ENCODE measurements around the gene PTPN18. TPM values are rescaled to one million over a fixed set of nuclear protein-coding genes. Genes with fewer than 3 reads are reported as not detected.

Gene PTPN18
- total RNA-seq, 4 donors from 2014 or later: 34.6 to 53.8 (median 39.1) TPM

DNA sequence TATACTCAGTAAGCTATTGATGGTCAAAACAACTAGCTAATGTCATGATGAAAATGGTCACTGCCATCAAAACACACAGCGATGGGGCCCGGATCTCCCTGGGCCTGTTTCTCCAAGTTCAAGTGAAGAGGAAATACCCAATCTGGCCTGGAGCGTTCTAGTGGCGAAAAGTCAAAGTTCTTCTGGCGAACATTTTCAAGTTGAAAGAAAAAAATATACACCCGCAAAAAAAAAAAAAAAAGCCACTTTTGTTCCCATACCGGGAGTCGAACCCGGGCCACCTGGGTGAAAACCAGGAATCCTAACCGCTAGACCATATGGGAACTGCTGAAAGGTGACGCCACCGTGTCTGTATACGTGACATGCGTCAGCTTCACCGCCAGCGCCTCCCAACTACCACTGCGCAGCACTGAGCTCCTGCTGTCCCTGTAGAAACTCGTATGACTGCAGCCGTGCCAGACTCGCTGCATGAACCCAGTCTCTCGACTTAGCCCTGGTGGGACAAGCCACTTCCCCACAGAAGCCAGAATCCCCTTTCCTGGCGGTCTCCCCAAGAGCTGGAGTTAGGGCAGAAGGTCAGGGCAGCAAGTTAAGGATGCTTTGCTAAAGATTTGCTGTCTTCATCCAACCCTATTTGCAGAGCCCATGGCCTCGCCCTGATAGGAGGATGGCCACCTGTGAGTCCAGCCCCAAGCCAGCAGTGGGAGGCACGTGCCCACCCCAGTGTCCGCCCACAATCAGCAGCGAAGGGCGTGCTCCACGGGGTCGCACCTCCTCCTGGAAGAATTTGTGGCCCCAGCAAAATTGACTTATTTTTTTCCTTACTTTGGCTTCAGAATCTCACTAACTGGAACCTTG lies 18.8 kb upstream of the PTPN18 start:
- WGBS, 2 donors (ENCODE audit: low coverage in 1 of 2): 18 to 21% methylated on average over 14 of the region's 29 CpGs
- H3K27ac ChIP-seq: peak overlapping the region in 3 of 4 donors; percentile 38 to 64 (median 38)

DNA sequence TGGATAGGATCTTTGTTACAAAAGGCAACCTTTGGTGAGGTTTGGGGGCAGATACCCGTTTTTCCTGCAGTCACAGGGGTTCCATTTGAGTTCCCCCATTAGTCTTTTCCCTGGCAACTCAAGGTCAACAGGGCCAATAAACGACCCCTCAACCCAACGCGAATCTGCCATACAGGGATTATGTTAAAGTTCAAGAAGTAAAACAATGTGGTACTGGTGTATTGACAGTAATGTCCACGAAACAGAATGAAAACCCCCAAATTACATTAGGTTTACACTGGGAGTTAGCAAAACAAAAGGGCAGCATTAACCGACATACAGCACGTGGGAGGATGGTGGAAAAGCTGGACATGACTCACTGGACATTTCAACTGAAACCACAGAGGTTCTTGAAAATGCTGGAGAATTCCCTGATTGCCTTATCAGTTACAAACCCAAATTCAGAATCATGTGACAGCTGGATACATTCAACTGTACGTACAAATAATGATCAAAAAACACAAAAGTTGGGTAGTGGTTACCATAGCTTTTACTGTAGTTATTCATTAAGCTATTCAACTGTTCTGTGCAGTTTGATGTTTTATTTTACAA lies 18.0 kb upstream of the PTPN18 start:
- peak overlapping the region in 1 of 2 donors; percentile 35 for H3K4me3 ChIP-seq
- no peaks in the 10 kb centered on the region for H3K9me3 ChIP-seq
- peak overlapping the region in 2 of 4 donors; percentile 38 to 64 for H3K27ac ChIP-seq
- H3K4me1 ChIP-seq: peaks cover 0 to 21% (median 6%) of the 10 kb centered on the region in 3 donors
- no peak for ATAC-seq
- TF ChIP-seq, protein P1, sequence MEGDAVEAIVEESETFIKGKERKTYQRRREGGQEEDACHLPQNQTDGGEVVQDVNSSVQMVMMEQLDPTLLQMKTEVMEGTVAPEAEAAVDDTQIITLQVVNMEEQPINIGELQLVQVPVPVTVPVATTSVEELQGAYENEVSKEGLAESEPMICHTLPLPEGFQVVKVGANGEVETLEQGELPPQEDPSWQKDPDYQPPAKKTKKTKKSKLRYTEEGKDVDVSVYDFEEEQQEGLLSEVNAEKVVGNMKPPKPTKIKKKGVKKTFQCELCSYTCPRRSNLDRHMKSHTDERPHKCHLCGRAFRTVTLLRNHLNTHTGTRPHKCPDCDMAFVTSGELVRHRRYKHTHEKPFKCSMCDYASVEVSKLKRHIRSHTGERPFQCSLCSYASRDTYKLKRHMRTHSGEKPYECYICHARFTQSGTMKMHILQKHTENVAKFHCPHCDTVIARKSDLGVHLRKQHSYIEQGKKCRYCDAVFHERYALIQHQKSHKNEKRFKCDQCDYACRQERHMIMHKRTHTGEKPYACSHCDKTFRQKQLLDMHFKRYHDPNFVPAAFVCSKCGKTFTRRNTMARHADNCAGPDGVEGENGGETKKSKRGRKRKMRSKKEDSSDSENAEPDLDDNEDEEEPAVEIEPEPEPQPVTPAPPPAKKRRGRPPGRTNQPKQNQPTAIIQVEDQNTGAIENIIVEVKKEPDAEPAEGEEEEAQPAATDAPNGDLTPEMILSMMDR (IDR thresholded peaks at IDR 0.05): no peak
- TF ChIP-seq EP300 (IDR thresholded peaks at IDR 0.05) (no peak), POLR2AphosphoS5 (IDR thresholded peaks at IDR 0.05) (no peak), POLR2A (IDR thresholded peaks at IDR 0.05) (no peak)
- H3K27me3 ChIP-seq: no peaks in the 10 kb centered on the region
- 55 to 65% methylated on average over 2 to 6 of the region's 8 CpGs for WGBS, 2 donors (ENCODE audit: low coverage in 1 of 2)
- H3K36me3 ChIP-seq: peaks cover 0 to 37% of the 10 kb centered on the region in 2 donors

More for the DNA sequence above, 18.8 kb upstream of the PTPN18 start:
- TF ChIP-seq EP300 (IDR thresholded peaks at IDR 0.05): no peak
- TF ChIP-seq, protein P1 (IDR thresholded peaks at IDR 0.05): peak in 1 of 4 experiments; percentile 13
- TF ChIP-seq POLR2A (IDR thresholded peaks at IDR 0.05): no peak
- peak; percentile 6 for TF ChIP-seq POLR2AphosphoS5 (IDR thresholded peaks at IDR 0.05)
- Histone ChIP-seq H3K9me3 (no peaks in the 10 kb centered on the region), H3K4me1 (peaks cover 0 to 27% (median 6%) of the 10 kb centered on the region in 3 donors), H3K27me3 (peaks cover 3% of the 10 kb centered on the region), H3K4me3 (peak overlapping the region in 1 of 2 donors; percentile 35), H3K36me3 (peaks cover 0 to 37% of the 10 kb centered on the region in 2 donors)
- peak; percentile 56 for ATAC-seq

DNA sequence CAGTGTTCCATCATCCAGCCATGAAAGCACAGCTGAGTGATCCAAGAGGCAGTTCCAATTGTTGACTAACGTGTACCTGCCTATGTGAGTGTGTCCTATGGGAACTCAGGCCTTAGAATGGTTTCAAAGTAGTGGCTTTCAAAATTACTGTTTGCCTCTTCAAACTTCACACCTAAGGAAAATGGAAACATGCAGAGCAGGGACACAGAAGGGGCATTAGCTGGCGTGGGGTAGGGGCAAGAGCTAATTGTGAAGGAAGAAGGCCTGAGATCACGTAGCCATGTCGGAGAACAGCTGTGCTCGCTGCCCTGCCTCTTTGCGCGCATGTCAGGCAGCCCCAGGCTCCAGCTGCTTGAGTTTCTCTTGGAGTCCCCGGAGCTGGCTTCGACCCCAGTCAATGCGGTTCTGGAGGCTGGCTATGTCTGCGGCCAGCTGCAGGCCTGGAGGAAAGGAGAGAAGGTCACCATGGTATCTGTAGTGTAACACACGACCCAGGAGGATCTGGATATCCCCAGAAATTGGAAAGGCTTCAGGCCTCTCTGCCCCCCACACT lies 17.0 kb upstream of the PTPN18 start:
- H3K27ac ChIP-seq: no peak overlapping the region
- H3K27me3 ChIP-seq: no peaks in the 10 kb centered on the region
- 92% methylated on average over 8 of the region's 12 CpGs; no CpG with 5 or more reads in 1 of the 2 donors for WGBS, 2 donors (ENCODE audit: low coverage in 1 of 2)
- H3K36me3 ChIP-seq: peaks cover 0 to 37% of the 10 kb centered on the region in 2 donors
- H3K9me3 ChIP-seq: no peaks in the 10 kb centered on the region
- peaks cover 0 to 30% (median 14%) of the 10 kb centered on the region in 3 donors for H3K4me1 ChIP-seq
- no peak for ATAC-seq
- no peak overlapping the region for H3K4me3 ChIP-seq
- TF ChIP-seq, protein P1 (IDR thresholded peaks at IDR 0.05): no peak
- TF ChIP-seq EP300 (IDR thresholded peaks at IDR 0.05): no peak
- no peak for TF ChIP-seq POLR2A (IDR thresholded peaks at IDR 0.05)
- no peak for TF ChIP-seq POLR2AphosphoS5 (IDR thresholded peaks at IDR 0.05)

DNA sequence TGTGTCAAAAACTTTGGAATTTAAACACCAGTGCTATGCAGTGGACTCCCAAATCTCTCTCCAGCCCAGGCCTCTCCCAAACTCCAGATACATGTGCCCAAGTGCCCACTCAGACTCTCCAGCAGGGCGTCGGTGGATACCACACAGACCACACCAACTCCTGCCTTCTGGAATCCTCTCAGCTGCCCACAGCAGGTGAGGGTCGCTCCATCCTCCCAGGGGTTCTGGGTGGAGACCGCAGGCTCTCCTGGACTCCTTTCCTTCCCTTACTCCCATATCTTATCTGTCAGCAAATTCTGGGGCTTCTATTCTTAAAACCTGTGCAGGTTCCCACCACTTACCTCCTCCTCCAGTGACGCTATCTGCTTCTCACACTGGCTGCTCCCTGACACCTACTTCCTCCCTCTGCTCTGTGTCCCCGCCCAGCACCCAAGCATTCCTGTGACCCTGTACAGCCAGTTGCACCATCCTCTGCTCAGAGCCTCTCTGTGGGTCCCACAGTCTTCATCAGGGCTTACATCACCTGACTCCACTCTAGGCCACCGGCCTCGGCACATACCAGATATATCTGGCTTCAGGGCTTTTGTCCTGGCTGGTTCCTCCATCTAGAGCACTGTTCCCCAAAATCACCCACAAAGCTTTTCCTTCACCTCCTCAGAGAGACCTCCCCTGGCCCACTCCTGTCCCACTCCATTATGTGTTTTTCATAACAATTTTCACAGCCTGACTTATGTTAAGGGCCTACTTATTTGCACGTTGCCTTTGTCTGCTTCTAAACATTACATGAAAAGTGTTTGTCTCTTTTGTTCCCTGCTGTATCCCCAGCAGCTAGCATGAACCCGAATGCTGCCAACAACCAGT lies 15.7 kb upstream of the PTPN18 start:
- 93 to 100% methylated on average over 5 to 10 of the region's 10 CpGs for WGBS, 2 donors (ENCODE audit: low coverage in 1 of 2)

More for the DNA sequence above, 15.7 kb upstream of the PTPN18 start:
- Histone ChIP-seq H3K27me3 (no peaks in the 10 kb centered on the region), H3K27ac (no peak overlapping the region), H3K36me3 (peaks cover 0 to 46% of the 10 kb centered on the region in 2 donors), H3K4me3 (no peak overlapping the region), H3K9me3 (no peaks in the 10 kb centered on the region), H3K4me1 (peaks cover 0 to 40% (median 16%) of the 10 kb centered on the region in 3 donors)
- no peak for TF ChIP-seq POLR2AphosphoS5 (IDR thresholded peaks at IDR 0.05)
- no peak for TF ChIP-seq POLR2A (IDR thresholded peaks at IDR 0.05)
- no peak for TF ChIP-seq EP300 (IDR thresholded peaks at IDR 0.05)
- TF ChIP-seq, protein P1 (IDR thresholded peaks at IDR 0.05): no peak
- ATAC-seq: no peak
